A549 (cell line): ENCODE data around the gene FAM120C.

Source experiments
- BHLHE40 ChIP-seq: IDR thresholded peaks from 2 replicates; pipeline ENCODE4 v1.6.1; 2012; ENCODE audit warnings: low read depth, low read length, inconsistent platforms
- CTCF ChIP-seq: fragments of >200 bp; sonication (Bioruptor Twin); formaldehyde crosslinking; IDR thresholded peaks from 3 replicates; pipeline ENCODE4 v1.5.1; 2016
- EP300 ChIP-seq, 2 experiments: fragments of >200 bp; sonication (Bioruptor Twin); formaldehyde crosslinking; IDR thresholded peaks; 2 replicates in 1 of 2; 3 replicates in 1 of 2; pipeline ENCODE4 v1.6.1; 2016 to 2017
- HOXA7 ChIP-seq: fragments of 250-450 bp; sonication (Bioruptor Pico); IDR thresholded peaks from 2 replicates; pipeline ENCODE4 v1.5.0; 2020; ENCODE audit warnings: mild to moderate bottlenecking, moderate library complexity
- JUN ChIP-seq, 2 experiments: fragments of >200 bp; sonication (Bioruptor Twin); formaldehyde crosslinking; IDR thresholded peaks; 2 replicates in 1 of 2; 3 replicates in 1 of 2; pipeline ENCODE4 v1.6.1; 2016 to 2017
- MAFK ChIP-seq: fragments of 450-650 bp; IDR thresholded peaks from 2 replicates; pipeline ENCODE4 v1.6.1; 2014; ENCODE audit not compliant: partially characterized antibody
- NPAS2 ChIP-seq: fragments of 250-450 bp; sonication (Bioruptor Pico); IDR thresholded peaks from 2 replicates; pipeline ENCODE4 v1.8.0; 2022; ENCODE audit warnings: mild to moderate bottlenecking, moderate library complexity, borderline replicate concordance
- NR3C1 ChIP-seq: fragments of >200 bp; sonication (Bioruptor Twin); formaldehyde crosslinking; IDR thresholded peaks from 3 replicates; pipeline ENCODE4 v1.6.1; 2017
- POLR2A ChIP-seq: IDR thresholded peaks from 2 replicates; pipeline ENCODE4 v1.6.1; 2012; ENCODE audit warnings: mild to moderate bottlenecking, low read length
- POLR2AphosphoS2 ChIP-seq: conservative IDR thresholded peaks from 2 replicates; pipeline ENCODE4 v1.6.1; 2012; ENCODE audit warnings: low read length, improper control_type of control experiment, inconsistent platforms
- RCOR1 ChIP-seq: fragments of 150-350 bp; IDR thresholded peaks from 2 replicates; pipeline ENCODE4 v1.6.1; 2014; ENCODE audit warnings: antibody characterized with exemption, low read length, low read depth
- REST ChIP-seq: fragments of 200-600 bp; sonication (generic); IDR thresholded peaks from 2 replicates; pipeline ENCODE4 v1.6.1; 2016; ENCODE audit warnings: antibody characterized with exemption, mild to moderate bottlenecking, moderate library complexity
- TFCP2L1 ChIP-seq: fragments of 250-450 bp; sonication (Bioruptor Pico); IDR thresholded peaks from 2 replicates; pipeline ENCODE4 v1.5.0; 2021; ENCODE audit warnings: mild to moderate bottlenecking
- USF2 ChIP-seq: fragments of 450-650 bp; IDR thresholded peaks from 2 replicates; pipeline ENCODE4 v1.6.1; 2014; ENCODE audit warnings: antibody characterized with exemption

- no peak for TF ChIP-seq MAFK
- TF ChIP-seq USF2 = no peak
- no peak for TF ChIP-seq NPAS2
- no peak for TF ChIP-seq CTCF
- no peak for TF ChIP-seq POLR2AphosphoS2
- no peak for TF ChIP-seq EP300 (IDR thresholded peaks at IDR 0.05)
- TF ChIP-seq NR3C1 = no peak
- no peak for TF ChIP-seq JUN (IDR thresholded peaks at IDR 0.05)
- TF ChIP-seq POLR2A = no peak
- TF ChIP-seq BHLHE40 = no peak
- no peak for TF ChIP-seq RCOR1
- no peak for TF ChIP-seq REST
- TF ChIP-seq HOXA7 (CRISPR knock-in tag) = no peak
- no peak for TF ChIP-seq TFCP2L1 (CRISPR knock-in tag)
Observed at GRCh38 chrX:54171527-54172250, 11.4 kb downstream of the FAM120C start.
